ENCODE results near the gene PRAME.

The PRAME gene

GRCh38 chr22:22569218-22569617 is 10.2 kb upstream of the PRAME start:
- DNase-seq = no peak
- Mint-ChIP-seq H3K4me1 (no peaks in the 10 kb centered on the region), H3K27ac (no peak overlapping the region), H3K27me3 (ENCODE audit: low read depth, poor library complexity) (peaks cover 62% of the 10 kb centered on the region), H3K4me3 (no peak overlapping the region), H3K9me3 (no peaks in the 10 kb centered on the region), H3K36me3 (ENCODE audit: low read depth) (no peaks in the 10 kb centered on the region)
- no peak for TF ChIP-seq CTCF (IDR thresholded peaks at IDR 0.05)

GRCh38 chr22:22565981-22566380 is 6.9 kb upstream of the PRAME start:
- no peak for TF ChIP-seq CTCF (IDR thresholded peaks at IDR 0.05)
- H3K9me3 Mint-ChIP-seq = no peaks in the 10 kb centered on the region
- no peak for DNase-seq
- no peak overlapping the region for H3K4me3 Mint-ChIP-seq
- H3K27ac Mint-ChIP-seq = no peak overlapping the region
- no peaks in the 10 kb centered on the region for H3K36me3 Mint-ChIP-seq (ENCODE audit: low read depth)
- peaks cover 66% of the 10 kb centered on the region for H3K27me3 Mint-ChIP-seq (ENCODE audit: low read depth, poor library complexity)
- no peaks in the 10 kb centered on the region for H3K4me1 Mint-ChIP-seq

DNA sequence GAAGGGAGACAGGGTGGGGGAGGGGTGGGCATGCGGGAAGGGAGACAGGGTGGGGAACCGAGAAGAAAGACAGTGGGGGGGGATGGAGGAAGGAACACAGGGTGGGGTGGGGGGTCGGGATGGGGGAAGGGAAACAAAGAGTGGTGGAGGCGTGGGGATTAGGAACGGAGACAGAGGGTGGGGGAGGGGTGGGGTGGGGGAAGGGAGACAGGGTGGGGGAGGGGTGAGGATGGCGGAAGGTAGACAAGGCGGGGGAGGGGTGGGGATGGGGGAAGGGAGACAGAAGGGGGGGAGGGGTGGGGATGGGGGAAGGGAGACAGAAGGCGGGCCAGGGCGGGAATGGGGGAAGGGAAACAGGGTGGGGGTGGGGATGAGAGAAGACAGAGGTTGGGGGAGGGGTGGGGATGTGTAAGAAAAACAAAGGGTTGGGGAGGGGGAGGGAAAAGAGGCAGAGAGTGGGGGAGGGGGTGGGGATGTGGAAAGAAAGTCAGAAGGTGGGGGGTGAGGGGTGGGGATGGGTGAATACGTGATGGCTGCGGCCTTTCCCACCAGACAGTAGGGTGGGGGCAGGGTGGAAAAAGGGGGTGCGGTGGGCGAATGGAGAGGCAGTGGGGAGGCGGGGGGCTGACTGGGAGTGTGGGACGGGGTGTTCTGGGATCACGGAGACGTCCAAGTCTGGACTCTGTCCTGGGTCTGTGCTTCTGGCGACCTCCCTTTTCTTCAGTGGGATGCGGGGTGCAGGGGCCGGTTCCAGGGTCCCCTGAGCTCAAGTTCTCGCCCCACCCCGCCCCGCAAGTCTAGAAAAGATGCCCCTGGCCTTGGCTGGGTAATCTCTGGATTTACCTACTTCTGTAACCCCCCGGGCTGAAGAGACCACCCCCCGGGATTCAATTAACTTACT is 744 bp downstream of the PRAME start:
- no peak overlapping the region for H3K27ac Mint-ChIP-seq
- no peaks in the 10 kb centered on the region for H3K4me1 Mint-ChIP-seq
- peaks cover 6% of the 10 kb centered on the region for H3K9me3 Mint-ChIP-seq
- DNase-seq = no peak
- H3K4me3 Mint-ChIP-seq = no peak overlapping the region
- peaks cover 27% of the 10 kb centered on the region for H3K27me3 Mint-ChIP-seq (ENCODE audit: low read depth, poor library complexity)
- no peaks in the 10 kb centered on the region for H3K36me3 Mint-ChIP-seq (ENCODE audit: low read depth)
- no peak for TF ChIP-seq CTCF (IDR thresholded peaks at IDR 0.05)

- Mint-ChIP-seq H3K9me3 (peaks cover 6% of the 10 kb centered on the region), H3K4me1 (no peaks in the 10 kb centered on the region), H3K36me3 (ENCODE audit: low read depth) (no peaks in the 10 kb centered on the region), H3K27ac (no peak overlapping the region), H3K4me3 (no peak overlapping the region), H3K27me3 (ENCODE audit: low read depth, poor library complexity) (peaks cover 34% of the 10 kb centered on the region)
- no peak for TF ChIP-seq CTCF (IDR thresholded peaks at IDR 0.05)
- DNase-seq = no peak
These were observed 1.8 kb downstream of the PRAME start for GRCh38 chr22:22556995-22557925.

GRCh38 chr22:22556578-22556977 is 2.5 kb downstream of the PRAME start:
- no peak for TF ChIP-seq CTCF (IDR thresholded peaks at IDR 0.05)
- no peak for DNase-seq
- no peaks in the 10 kb centered on the region for H3K36me3 Mint-ChIP-seq (ENCODE audit: low read depth)
- peaks cover 6% of the 10 kb centered on the region for H3K9me3 Mint-ChIP-seq
- no peak overlapping the region for H3K4me3 Mint-ChIP-seq
- no peaks in the 10 kb centered on the region for H3K4me1 Mint-ChIP-seq
- H3K27ac Mint-ChIP-seq = no peak overlapping the region
- peaks cover 27% of the 10 kb centered on the region for H3K27me3 Mint-ChIP-seq (ENCODE audit: low read depth, poor library complexity)
